Activated T-helper 2 cell treated with anti-CD3 and anti-CD28 coated beads, Interferon-gamma antibody, Interleukin-2, Interleukin-4, amounts not matched to agents 10 μg/mL and 5 μg/mL and 100 μg/mL, durations not matched to agents 14 hours and 24 hours and 36 hours (primary cell): ENCODE measurements around the gene RRAS2. TPM values are rescaled to one million over a fixed set of nuclear protein-coding genes. Genes with fewer than 3 reads are reported as not detected.

Experiments
- DNase-seq: peaks from one replicate; pipeline ENCODE4 v3.0.0; 2021; ENCODE audit warnings: low spot score
- H3K27ac Mint-ChIP-seq: one replicate; pipeline ENCODE4 v1.8.0; 2021; ENCODE audit warnings: mixed read lengths
- H3K27me3 Mint-ChIP-seq: one replicate; pipeline ENCODE4 v1.8.0; 2021; ENCODE audit warnings: low read depth, mixed read lengths
- H3K36me3 Mint-ChIP-seq: one replicate; pipeline ENCODE4 v1.8.0; 2021; ENCODE audit warnings: low read depth, mixed read lengths
- H3K4me1 Mint-ChIP-seq: one replicate; pipeline ENCODE4 v1.8.0; 2021; ENCODE audit warnings: low read depth, mixed read lengths
- H3K4me3 Mint-ChIP-seq: one replicate; pipeline ENCODE4 v1.8.0; 2021; ENCODE audit warnings: low read depth, mild to moderate bottlenecking, moderate library complexity, mixed read lengths
- H3K9me3 Mint-ChIP-seq: one replicate; pipeline ENCODE4 v1.8.0; 2021; ENCODE audit warnings: mixed read lengths
- intact Hi-C: fragments of 100-400 bp; cut with micrococcal nuclease; formaldehyde crosslinking; loops from one replicate; pipeline ENCODE4 v1.15.1; 2023
- total RNA-seq: library from RNA; stranded (reverse); gene quantifications from 2 replicates; pipeline ENCODE4 v1.2.3, GENCODE V29; 2022

The RRAS2 gene
- total RNA-seq, 1 donor from 2014 or later: 65.2 TPM

DNA sequence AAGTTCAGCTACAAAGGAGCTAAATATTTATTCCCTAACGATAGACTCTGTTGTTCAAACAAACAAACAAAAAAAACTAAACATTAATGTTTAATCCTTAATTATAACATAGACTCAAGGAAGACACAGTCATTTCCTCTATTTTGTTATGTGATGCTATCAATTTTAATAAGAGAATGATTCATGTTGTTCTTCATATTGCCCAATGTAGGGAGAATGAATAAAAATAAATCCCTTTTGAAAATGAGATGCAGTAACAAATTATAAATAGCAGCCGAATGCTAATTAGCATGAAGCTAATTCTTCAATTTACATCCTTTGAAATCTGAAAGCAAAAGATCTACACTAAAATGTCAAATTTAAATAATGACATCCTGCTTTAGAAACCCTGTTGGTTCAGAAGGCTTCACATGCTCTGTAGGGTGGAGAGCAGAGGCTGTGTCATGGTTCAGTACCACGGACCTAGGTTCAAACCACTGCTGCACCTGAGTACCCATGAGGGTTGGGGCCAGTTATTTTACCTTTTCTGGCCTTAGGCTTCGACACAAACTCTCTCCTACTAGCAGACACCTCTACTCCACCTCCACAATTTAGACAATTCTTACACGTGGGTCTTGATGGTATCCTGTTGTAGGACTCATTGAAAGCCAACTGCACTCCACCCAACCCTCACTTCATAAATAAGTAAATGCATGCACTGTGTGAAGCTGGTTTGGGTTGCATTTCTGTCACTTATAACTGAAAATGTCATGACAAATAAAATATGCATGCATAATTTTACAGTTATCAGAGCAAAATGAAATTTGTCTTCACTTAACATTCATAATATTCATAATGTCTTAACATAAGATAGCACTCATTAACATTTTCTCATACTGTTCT lies 89.0 kb downstream of the RRAS2 start:
- no peak overlapping the region for H3K4me3 Mint-ChIP-seq

DNA sequence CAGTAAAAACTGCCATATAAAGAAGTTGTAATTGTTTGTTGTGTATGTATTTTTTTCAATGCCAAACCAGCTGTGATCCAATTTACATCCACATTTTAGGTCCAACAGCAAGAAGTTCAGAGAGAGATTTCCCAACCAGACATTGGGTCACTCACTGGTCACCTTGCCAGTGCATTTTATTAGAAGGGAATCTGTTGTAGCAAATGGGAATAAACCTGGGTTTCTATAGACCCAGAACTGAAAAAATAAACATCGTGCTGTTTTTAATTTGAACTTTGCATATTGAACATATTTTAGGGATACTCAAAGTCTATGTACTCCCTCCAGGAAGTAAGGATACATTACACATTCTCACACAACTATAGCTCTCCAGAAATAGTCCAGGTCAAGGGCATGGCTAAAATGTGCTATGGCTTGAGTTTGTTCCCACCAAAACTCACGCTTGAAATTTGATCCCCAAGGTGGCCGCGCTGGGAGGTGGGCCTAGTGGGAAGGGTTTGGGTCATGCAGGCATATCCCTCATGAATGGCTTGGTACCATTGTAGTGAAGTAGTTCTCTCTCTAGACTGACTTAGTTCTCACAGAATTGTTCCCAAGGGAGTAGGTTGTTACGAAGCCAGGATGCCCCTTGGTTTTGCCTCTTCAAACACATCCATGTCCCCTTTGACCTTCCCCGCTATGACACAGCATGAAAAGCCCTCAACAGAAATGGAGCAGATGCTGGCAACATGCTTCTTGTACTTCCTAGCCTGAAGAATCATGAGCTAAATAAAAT lies 90.9 kb downstream of the RRAS2 start:
- DNase-seq: no peak
- H3K27ac Mint-ChIP-seq: no peak overlapping the region
- peaks cover 23% of the 10 kb centered on the region for H3K4me1 Mint-ChIP-seq
- intact Hi-C loops: no loop called here
- no peak overlapping the region for H3K4me3 Mint-ChIP-seq
- no peaks in the 10 kb centered on the region for H3K9me3 Mint-ChIP-seq
- no peaks in the 10 kb centered on the region for H3K27me3 Mint-ChIP-seq
- H3K36me3 Mint-ChIP-seq: peaks cover 17% of the 10 kb centered on the region

More for the DNA sequence above, 89.0 kb downstream of the RRAS2 start:
- H3K9me3 Mint-ChIP-seq: no peaks in the 10 kb centered on the region
- DNase-seq: no peak
- H3K27ac Mint-ChIP-seq: no peak overlapping the region
- no peaks in the 10 kb centered on the region for H3K27me3 Mint-ChIP-seq
- intact Hi-C loops: no loop called here
- peaks cover 23% of the 10 kb centered on the region for H3K4me1 Mint-ChIP-seq
- H3K36me3 Mint-ChIP-seq: peaks cover 23% of the 10 kb centered on the region

DNA sequence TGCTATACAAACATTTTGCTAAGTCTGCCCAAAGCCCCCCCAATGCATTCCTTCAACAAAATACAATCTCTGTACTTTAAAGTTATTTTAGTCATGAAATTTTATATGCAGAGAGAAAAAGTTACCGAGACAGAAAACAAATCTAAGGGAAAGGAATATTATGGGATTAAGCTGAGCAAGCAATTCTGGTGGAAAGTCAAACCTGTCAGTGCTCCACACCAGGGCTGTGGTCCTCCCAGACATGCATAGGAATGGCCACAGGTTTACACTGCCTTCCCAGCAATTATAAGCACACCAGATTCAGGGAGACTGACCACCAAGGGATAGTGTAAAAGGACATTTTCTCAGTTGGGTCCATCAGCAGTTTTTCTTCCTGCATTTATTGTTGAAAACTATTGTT lies 92.4 kb downstream of the RRAS2 start:
- Mint-ChIP-seq H3K27ac (no peak overlapping the region), H3K36me3 (peaks cover 14% of the 10 kb centered on the region), H3K9me3 (no peaks in the 10 kb centered on the region), H3K4me1 (peaks cover 16% of the 10 kb centered on the region), H3K4me3 (no peak overlapping the region), H3K27me3 (no peaks in the 10 kb centered on the region)
- DNase-seq: no peak
- intact Hi-C loops: no loop called here

DNA sequence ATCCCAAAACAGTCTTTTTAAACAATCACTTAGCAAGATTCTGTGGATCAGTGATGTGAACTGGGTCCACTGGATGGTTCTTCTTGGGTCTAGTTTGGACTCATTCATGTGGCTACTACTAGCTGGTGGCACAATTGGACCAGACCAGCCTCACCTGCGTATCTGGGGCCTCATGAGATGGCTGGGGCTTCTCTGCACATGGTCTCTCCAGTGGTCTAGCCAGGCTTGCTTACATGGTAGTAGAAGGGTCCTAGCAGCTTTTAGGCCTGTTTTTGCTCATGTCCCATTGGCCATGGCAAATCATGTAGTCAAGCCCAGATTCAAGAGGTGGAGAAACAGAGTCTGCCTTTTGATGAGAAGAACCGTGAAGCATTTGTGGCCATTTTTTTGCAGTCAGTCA lies 94.0 kb downstream of the RRAS2 start:
- H3K4me3 Mint-ChIP-seq: no peak overlapping the region
- intact Hi-C loops: no loop called here
- H3K27me3 Mint-ChIP-seq: no peaks in the 10 kb centered on the region
- H3K4me1 Mint-ChIP-seq: peaks cover 2% of the 10 kb centered on the region
- DNase-seq: no peak
- no peaks in the 10 kb centered on the region for H3K9me3 Mint-ChIP-seq
- no peak overlapping the region for H3K27ac Mint-ChIP-seq
- H3K36me3 Mint-ChIP-seq: peaks cover 14% of the 10 kb centered on the region

DNA sequence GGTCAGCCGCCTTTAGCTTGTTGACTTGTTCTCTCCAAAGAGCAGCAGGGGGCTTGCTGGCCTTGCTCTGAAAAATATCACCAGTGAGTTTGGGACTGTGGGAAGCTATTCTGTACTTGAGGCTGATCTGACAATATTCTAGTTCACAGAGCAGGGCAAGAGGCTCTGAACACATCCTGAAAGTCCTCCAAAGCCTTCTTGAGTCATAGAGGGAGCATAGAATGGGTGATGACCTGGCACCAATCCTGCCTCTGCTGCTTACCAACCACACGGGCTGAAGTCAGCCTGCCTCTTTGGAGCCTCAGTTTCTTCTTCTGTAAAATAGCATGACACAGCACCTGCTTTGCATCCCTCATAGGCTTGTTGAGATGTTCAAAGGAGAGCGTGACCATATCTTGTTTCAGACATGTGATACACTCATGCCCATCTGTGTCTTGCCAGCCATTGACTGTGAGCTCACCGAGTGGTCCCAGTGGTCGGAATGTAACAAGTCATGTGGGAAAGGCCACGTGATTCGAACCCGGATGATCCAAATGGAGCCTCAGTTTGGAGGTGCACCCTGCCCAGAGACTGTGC lies 96.6 kb downstream of the RRAS2 start:
- intact Hi-C loops: no loop called here
- no peak for DNase-seq
- no peaks in the 10 kb centered on the region for H3K4me1 Mint-ChIP-seq
- no peak overlapping the region for H3K27ac Mint-ChIP-seq
- H3K9me3 Mint-ChIP-seq: no peaks in the 10 kb centered on the region
- no peaks in the 10 kb centered on the region for H3K27me3 Mint-ChIP-seq
- H3K4me3 Mint-ChIP-seq: no peak overlapping the region
- peaks cover 14% of the 10 kb centered on the region for H3K36me3 Mint-ChIP-seq

DNA sequence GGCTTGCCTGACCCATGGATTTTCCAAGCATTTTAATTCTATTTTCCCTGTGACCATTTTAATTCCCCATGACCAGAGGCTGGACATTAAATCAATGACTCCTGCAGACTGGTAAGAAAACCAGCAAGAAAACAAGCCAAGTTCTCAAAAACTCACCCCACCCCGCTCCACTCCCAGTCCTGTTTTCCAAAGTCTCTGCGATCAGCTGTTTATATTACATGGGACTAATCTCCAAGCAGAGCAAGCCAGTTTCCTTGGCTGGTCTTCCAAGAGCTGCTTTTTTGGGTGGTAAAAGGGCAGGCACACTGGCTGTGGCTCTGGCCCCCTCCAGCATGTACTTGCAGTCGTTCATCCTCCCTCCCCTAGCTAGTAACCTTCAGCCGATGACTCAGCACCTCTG lies 97.9 kb downstream of the RRAS2 start:
- Mint-ChIP-seq H3K27me3 (no peaks in the 10 kb centered on the region), H3K36me3 (peaks cover 14% of the 10 kb centered on the region), H3K27ac (no peak overlapping the region), H3K9me3 (no peaks in the 10 kb centered on the region), H3K4me3 (no peak overlapping the region), H3K4me1 (no peaks in the 10 kb centered on the region)
- no peak for DNase-seq
- intact Hi-C loops: no loop called here

DNA sequence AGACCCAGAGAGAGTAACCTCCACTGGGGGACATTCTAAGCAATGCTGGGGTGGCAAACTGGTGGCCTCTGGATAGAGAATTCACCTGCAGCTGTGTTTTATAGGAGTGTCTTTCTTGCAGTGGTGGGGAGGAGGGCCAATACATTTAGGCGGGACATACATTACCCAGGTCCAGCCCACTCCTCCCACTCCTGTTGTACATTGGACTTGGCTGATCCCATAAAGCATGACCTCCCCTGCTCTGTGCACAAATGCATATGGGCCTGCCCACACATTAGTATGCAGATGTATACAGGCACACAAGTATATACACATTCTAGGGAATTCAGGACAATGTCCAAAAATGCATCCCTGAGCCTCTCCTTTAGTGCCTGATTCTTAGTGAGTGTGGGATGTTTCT lies 99.1 kb downstream of the RRAS2 start:
- H3K4me1 Mint-ChIP-seq: no peaks in the 10 kb centered on the region
- no peaks in the 10 kb centered on the region for H3K27me3 Mint-ChIP-seq
- no peak overlapping the region for H3K27ac Mint-ChIP-seq
- H3K36me3 Mint-ChIP-seq: peaks cover 4% of the 10 kb centered on the region
- intact Hi-C loops: no loop called here
- no peak for DNase-seq
- H3K9me3 Mint-ChIP-seq: no peaks in the 10 kb centered on the region
- no peak overlapping the region for H3K4me3 Mint-ChIP-seq

DNA sequence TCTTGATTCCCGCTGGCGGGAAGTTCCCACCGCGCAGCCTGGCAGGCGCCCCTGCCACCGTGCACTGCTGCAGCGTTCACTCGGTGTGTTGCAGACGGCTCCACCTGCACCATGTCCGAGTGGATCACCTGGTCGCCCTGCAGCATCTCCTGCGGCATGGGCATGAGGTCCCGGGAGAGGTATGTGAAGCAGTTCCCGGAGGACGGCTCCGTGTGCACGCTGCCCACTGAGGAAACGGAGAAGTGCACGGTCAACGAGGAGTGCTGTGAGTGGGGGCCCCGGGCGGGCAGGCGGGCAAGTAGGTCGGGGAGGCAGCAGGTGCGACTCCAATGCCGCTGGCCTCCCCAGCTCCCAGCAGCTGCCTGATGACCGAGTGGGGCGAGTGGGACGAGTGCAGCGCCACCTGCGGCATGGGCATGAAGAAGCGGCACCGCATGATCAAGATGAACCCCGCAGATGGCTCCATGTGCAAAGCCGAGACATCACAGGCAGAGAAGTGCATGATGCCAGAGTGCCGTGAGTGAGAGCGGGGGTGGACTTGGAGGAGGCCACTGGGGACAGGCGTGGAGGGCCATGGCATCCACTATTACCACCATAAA lies 99.7 kb downstream of the RRAS2 start:
- H3K4me1 Mint-ChIP-seq: no peaks in the 10 kb centered on the region
- H3K9me3 Mint-ChIP-seq: no peaks in the 10 kb centered on the region
- H3K27ac Mint-ChIP-seq: no peak overlapping the region
- no peak for DNase-seq
- H3K4me3 Mint-ChIP-seq: no peak overlapping the region
- H3K36me3 Mint-ChIP-seq: no peaks in the 10 kb centered on the region
- no peaks in the 10 kb centered on the region for H3K27me3 Mint-ChIP-seq
- intact Hi-C loops: no loop called here

DNA sequence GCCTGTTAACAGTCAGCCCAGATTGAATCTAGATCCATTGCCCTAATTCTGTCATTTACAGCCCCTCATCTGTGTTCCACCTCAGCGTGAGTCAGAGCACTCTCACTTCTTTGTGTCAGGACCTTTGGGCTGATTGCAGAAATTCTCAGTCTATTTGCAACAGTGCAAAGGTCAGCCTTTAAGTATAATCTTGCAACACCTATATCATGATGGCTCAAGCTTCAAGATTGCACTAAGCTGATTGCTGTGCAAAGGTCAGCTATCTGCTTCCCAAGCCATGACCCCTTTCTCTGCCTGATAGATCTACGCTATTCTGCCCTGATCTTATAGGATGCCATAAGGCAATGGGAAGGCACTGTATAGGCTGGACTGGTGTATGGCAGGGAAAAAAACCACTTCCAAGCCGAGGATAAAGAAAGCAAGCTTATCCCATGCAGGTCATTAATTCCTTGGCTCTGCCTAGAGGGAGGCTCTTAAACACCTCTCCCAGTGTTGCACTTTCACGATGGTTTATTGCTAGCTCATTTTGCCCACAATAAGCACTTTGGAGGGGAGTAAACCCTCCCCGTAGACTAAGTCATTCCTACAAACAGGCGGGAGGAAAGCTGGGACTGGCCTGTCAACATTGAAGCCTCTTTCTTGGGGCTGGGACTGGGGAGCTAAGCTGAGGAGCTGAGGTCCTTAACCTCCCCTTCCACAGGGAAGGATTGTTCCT lies 100.6 kb downstream of the RRAS2 start:
- intact Hi-C loops: no loop called here
- no peaks in the 10 kb centered on the region for H3K9me3 Mint-ChIP-seq
- no peak overlapping the region for H3K27ac Mint-ChIP-seq
- no peak for DNase-seq
- no peaks in the 10 kb centered on the region for H3K4me1 Mint-ChIP-seq
- H3K27me3 Mint-ChIP-seq: no peaks in the 10 kb centered on the region
- no peaks in the 10 kb centered on the region for H3K36me3 Mint-ChIP-seq
- no peak overlapping the region for H3K4me3 Mint-ChIP-seq

DNA sequence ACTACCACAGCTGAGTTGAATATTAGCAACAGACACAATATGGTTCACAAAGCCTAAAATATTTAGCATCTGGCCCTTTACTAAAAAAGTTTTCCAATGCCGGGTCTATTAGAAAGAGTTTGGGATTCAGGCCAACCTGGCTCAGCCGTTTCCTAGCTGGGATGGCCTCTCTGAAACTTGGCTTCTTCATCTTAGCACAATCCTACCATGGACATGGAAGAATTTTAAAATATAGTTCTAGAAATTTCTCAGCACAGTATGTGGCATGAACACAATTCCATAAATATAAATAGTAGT lies 103.8 kb downstream of the RRAS2 start:
- Mint-ChIP-seq H3K4me1 (no peaks in the 10 kb centered on the region), H3K27me3 (no peaks in the 10 kb centered on the region), H3K36me3 (no peaks in the 10 kb centered on the region), H3K4me3 (no peak overlapping the region), H3K27ac (no peak overlapping the region), H3K9me3 (no peaks in the 10 kb centered on the region)
- intact Hi-C loops: no loop called here
- DNase-seq: no peak

DNA sequence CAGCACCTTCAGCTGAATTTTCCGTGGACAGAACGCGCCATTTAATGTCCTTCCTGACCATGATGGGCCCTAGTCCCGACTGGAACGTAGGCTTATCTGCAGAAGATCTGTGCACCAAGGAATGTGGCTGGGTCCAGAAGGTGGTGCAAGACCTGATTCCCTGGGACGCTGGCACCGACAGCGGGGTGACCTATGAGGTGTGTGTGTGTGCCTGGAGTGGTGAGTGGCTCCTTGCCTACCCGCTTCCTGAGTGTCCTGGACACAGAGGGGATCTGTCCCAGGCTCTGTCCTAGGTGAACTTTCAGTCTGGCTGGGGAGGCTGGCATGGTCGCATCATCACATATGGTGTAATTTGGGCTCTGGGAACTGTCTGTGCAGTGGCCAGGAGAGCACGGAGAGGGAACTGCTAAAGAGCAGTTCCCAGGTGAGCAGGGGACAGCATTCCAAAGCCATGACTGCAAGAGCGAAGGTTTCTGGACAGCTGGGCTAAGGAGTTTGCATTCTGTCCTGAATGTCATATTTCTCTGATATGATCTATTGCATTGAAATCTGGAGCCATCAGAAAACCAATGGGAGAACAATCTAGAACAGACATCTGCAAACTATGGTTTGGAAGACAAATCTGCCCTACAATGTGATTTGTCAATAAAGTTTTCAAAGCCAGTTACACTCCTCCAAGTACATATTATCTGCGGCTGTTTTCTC lies 104.3 kb downstream of the RRAS2 start:
- no peak overlapping the region for H3K4me3 Mint-ChIP-seq
- no peaks in the 10 kb centered on the region for H3K9me3 Mint-ChIP-seq
- H3K4me1 Mint-ChIP-seq: no peaks in the 10 kb centered on the region
- H3K27me3 Mint-ChIP-seq: no peaks in the 10 kb centered on the region
- intact Hi-C loops: no loop called here
- DNase-seq: no peak
- no peaks in the 10 kb centered on the region for H3K36me3 Mint-ChIP-seq
- H3K27ac Mint-ChIP-seq: no peak overlapping the region

DNA sequence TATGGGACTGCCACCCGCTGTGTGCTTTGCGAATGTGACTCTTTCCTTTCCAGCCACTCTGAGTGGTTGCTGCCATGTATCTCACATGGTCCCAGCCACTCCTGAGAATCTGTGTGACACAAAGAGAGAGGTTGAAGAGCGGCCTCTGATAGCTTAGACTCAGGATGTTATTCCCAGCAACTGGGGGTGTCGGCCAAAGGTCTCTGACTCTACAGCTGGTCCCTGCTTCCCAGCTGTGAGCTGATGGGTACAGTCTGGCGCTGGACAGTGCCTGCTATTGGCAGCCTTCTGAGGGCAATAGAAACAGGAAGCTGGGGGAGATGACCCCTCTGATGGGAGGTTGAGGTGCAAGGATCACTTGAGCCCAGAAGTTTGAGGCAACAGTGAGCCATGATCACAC lies 105.1 kb downstream of the RRAS2 start:
- intact Hi-C loops: no loop called here
- Mint-ChIP-seq H3K9me3 (no peaks in the 10 kb centered on the region), H3K27ac (no peak overlapping the region), H3K4me1 (peaks cover 5% of the 10 kb centered on the region), H3K27me3 (no peaks in the 10 kb centered on the region), H3K36me3 (no peaks in the 10 kb centered on the region), H3K4me3 (no peak overlapping the region)
- no peak for DNase-seq
